22Rv1 (cell line): Measurements from ENCODE around the gene RNF126.

Experiments
- ZFX ChIP-seq: fragments of 450-650 bp; IDR thresholded peaks from 2 replicates; pipeline ENCODE4 v1.6.1; 2017; ENCODE audit warnings: antibody characterized with exemption, borderline replicate concordance
- TF ChIP-seq, protein P1 (sequence below): fragments of 450-650 bp; IDR thresholded peaks from 2 replicates; pipeline ENCODE4 v1.5.1; 2017; ENCODE audit warnings: mild to moderate bottlenecking

DNA sequence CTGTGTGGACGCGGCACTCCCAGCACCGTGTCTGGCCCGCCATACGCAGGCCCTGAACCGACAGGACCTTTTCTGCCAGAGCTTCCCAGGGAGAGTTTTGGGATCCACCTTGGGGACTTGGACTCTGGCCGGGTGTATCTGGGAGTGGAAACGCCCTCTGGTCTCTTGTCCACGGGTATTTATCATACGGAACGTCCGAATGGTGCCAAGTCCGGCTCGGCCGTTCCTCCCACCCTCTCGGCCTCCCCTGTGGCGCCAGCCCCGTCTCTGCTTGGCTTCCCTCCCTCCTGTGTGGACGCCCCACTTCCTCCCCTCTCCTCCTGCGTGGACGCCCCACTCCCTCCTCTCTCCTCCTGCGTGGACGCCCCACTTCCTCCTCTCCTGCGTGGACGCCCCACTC lies 61.2 kb downstream of the RNF126 start:
- TF ChIP-seq, protein P1, sequence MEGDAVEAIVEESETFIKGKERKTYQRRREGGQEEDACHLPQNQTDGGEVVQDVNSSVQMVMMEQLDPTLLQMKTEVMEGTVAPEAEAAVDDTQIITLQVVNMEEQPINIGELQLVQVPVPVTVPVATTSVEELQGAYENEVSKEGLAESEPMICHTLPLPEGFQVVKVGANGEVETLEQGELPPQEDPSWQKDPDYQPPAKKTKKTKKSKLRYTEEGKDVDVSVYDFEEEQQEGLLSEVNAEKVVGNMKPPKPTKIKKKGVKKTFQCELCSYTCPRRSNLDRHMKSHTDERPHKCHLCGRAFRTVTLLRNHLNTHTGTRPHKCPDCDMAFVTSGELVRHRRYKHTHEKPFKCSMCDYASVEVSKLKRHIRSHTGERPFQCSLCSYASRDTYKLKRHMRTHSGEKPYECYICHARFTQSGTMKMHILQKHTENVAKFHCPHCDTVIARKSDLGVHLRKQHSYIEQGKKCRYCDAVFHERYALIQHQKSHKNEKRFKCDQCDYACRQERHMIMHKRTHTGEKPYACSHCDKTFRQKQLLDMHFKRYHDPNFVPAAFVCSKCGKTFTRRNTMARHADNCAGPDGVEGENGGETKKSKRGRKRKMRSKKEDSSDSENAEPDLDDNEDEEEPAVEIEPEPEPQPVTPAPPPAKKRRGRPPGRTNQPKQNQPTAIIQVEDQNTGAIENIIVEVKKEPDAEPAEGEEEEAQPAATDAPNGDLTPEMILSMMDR, result no peak
- TF ChIP-seq ZFX, result no peak
